ENCODE results near the gene KCNN3. TPM values are rescaled to one million over a fixed set of nuclear protein-coding genes. Genes with fewer than 3 reads are reported as not detected.
A peak's percentile ranks its signal among the peaks of the same experiment; 100 is the strongest.

Gene KCNN3
- total and polyA plus RNA-seq, 4 donors: 0.47 to 4.9 (median 1.9) TPM

- no peak overlapping the region for H3K9ac ChIP-seq (ENCODE audit: insufficient read depth in 1 of 2, low read length in 2 of 2)
- peaks cover 0 to 8% (median 0%) of the 10 kb centered on the region in 3 donors for H3K27me3 ChIP-seq (ENCODE audit: control insufficient read depth in 3 of 3, insufficient read depth in 3 of 3, low read length in 2 of 3)
- no peaks in the 10 kb centered on the region for H3K36me3 ChIP-seq (ENCODE audit: control insufficient read depth in 4 of 4, insufficient read depth in 4 of 4, low read length in 4 of 4)
- no peak for ATAC-seq (ENCODE audit: insufficient read depth, low FRiP score)
- DNase-seq: no peak
- 86 to 88% methylated on average over 12 of the region's 12 CpGs for WGBS, 2 donors
- H3K27ac ChIP-seq (ENCODE audit: low read depth in 1 of 2, low read length in 1 of 2): no peak overlapping the region
- peaks cover 0 to 2% (median 0%) of the 10 kb centered on the region in 4 donors for H3K9me3 ChIP-seq (ENCODE audit: control insufficient read depth in 4 of 4, insufficient read depth in 3 of 4, low read length in 3 of 4)
- H3K4me1 ChIP-seq (ENCODE audit: control insufficient read depth in 5 of 5, insufficient read depth in 5 of 5, low read length in 5 of 5): peaks cover 0 to 14% (median 0%) of the 10 kb centered on the region in 5 donors
- no peak for TF ChIP-seq CTCF (IDR thresholded peaks at IDR 0.05; ENCODE audit: control extremely low read depth, extremely low read depth)
- H3K4me3 ChIP-seq: no peak overlapping the region
These were observed 117.6 kb downstream of the KCNN3 start for GRCh38 chr1:154752273-154753030.

GRCh38 chr1:154751690-154752089 is 118.4 kb downstream of the KCNN3 start:
- no peak for TF ChIP-seq CTCF (IDR thresholded peaks at IDR 0.05; ENCODE audit: control extremely low read depth, extremely low read depth)
- H3K27ac ChIP-seq (ENCODE audit: low read depth in 1 of 2, low read length in 1 of 2): no peak overlapping the region
- H3K36me3 ChIP-seq (ENCODE audit: control insufficient read depth in 4 of 4, insufficient read depth in 4 of 4, low read length in 4 of 4): no peaks in the 10 kb centered on the region
- H3K9ac ChIP-seq (ENCODE audit: insufficient read depth in 1 of 2, low read length in 2 of 2): no peak overlapping the region
- peak in 1 of 3 donors; percentile 39 for DNase-seq
- ATAC-seq (ENCODE audit: insufficient read depth, low FRiP score): peak; percentile 60
- peaks cover 0 to 2% (median 0%) of the 10 kb centered on the region in 4 donors for H3K9me3 ChIP-seq (ENCODE audit: control insufficient read depth in 4 of 4, insufficient read depth in 3 of 4, low read length in 3 of 4)
- peaks cover 0 to 14% (median 2%) of the 10 kb centered on the region in 5 donors for H3K4me1 ChIP-seq (ENCODE audit: control insufficient read depth in 5 of 5, insufficient read depth in 5 of 5, low read length in 5 of 5)
- peaks cover 0 to 8% (median 0%) of the 10 kb centered on the region in 3 donors for H3K27me3 ChIP-seq (ENCODE audit: control insufficient read depth in 3 of 3, insufficient read depth in 3 of 3, low read length in 2 of 3)
- no peak overlapping the region for H3K4me3 ChIP-seq
- WGBS, 2 donors: 25 to 50% methylated on average over 5 of the region's 5 CpGs

GRCh38 chr1:154750681-154751665 is 119.1 kb downstream of the KCNN3 start:
- Histone ChIP-seq H3K27me3 (ENCODE audit: control insufficient read depth in 3 of 3, insufficient read depth in 3 of 3, low read length in 2 of 3) (peaks cover 0 to 8% (median 0%) of the 10 kb centered on the region in 3 donors), H3K36me3 (ENCODE audit: control insufficient read depth in 4 of 4, insufficient read depth in 4 of 4, low read length in 4 of 4) (no peaks in the 10 kb centered on the region), H3K9ac (ENCODE audit: insufficient read depth in 1 of 2, low read length in 2 of 2) (no peak overlapping the region), H3K9me3 (ENCODE audit: control insufficient read depth in 4 of 4, insufficient read depth in 3 of 4, low read length in 3 of 4) (peaks cover 0 to 2% (median 0%) of the 10 kb centered on the region in 4 donors), H3K4me3 (no peak overlapping the region), H3K27ac (ENCODE audit: low read depth in 1 of 2, low read length in 1 of 2) (no peak overlapping the region), H3K4me1 (ENCODE audit: control insufficient read depth in 5 of 5, insufficient read depth in 5 of 5, low read length in 5 of 5) (peaks cover 0 to 15% (median 2%) of the 10 kb centered on the region in 5 donors)
- DNase-seq (no peak), ATAC-seq (ENCODE audit: insufficient read depth, low FRiP score) (no peak)
- no peak for TF ChIP-seq CTCF (IDR thresholded peaks at IDR 0.05; ENCODE audit: control extremely low read depth, extremely low read depth)
- WGBS, 2 donors: 78 to 82% methylated on average over 13 of the region's 13 CpGs

Data from lung (tissue), 12 donors.